Lower lobe of right lung (tissue), 2 donors: ENCODE measurements around the gene GAPDHS. TPM values are rescaled to one million over a fixed set of nuclear protein-coding genes. Genes with fewer than 3 reads are reported as not detected.

Experiments
- ATAC-seq, 2 donors: fragments of 200-7000 bp; cut with Tn5 transposase; one replicate each; pipeline ENCODE4 v1.9.1; 2020 to 2022; ENCODE audit warnings: mild to moderate bottlenecking in 2 of 2, moderate library complexity in 2 of 2
- DNase-seq: peaks from one replicate; pipeline ENCODE4 v3.0.0-alpha.2; 2020
- H3K27ac ChIP-seq: fragments of 200-600 bp; one replicate; pipeline ENCODE4 v1.8.0; 2022
- H3K27me3 ChIP-seq: fragments of 200-600 bp; one replicate; pipeline ENCODE4 v1.8.0; 2022; ENCODE audit warnings: low read depth
- H3K36me3 ChIP-seq: fragments of 200-600 bp; one replicate; pipeline ENCODE4 v1.8.0; 2022; ENCODE audit warnings: mild to moderate bottlenecking
- H3K4me1 ChIP-seq: fragments of 200-600 bp; one replicate; pipeline ENCODE4 v1.8.0; 2022
- H3K4me3 ChIP-seq: fragments of 200-600 bp; one replicate; pipeline ENCODE4 v1.8.0; 2022; ENCODE audit warnings: mild to moderate bottlenecking
- H3K9me3 ChIP-seq: fragments of 200-600 bp; one replicate; pipeline ENCODE4 v1.8.0; 2022
- intact Hi-C: fragments of 100-400 bp; cut with DNase I; formaldehyde crosslinking; loops from one replicate; pipeline ENCODE4 v1.11.0; 2022
- total RNA-seq: library from RNA; stranded (reverse); fragmentation: NEBNext Ultra II Directional; extraction: Animal tissue kit (Norgen Biotek cat#: 25700); gene quantifications from one replicate; pipeline ENCODE4 v1.2.1, GENCODE V29; 2021
- TF ChIP-seq, protein P1 (sequence below): fragments of 200-600 bp; IDR thresholded peaks from one replicate; pipeline ENCODE4 v1.8.0; 2022; ENCODE audit warnings: antibody characterized with exemption, mild to moderate bottlenecking
- donor health status: DM: no; HTN: yes; CAD: no; lungs with severe emphysema.

GAPDHS gene
- total RNA-seq, 1 donor from 2014 or later, result not detected

DNA sequence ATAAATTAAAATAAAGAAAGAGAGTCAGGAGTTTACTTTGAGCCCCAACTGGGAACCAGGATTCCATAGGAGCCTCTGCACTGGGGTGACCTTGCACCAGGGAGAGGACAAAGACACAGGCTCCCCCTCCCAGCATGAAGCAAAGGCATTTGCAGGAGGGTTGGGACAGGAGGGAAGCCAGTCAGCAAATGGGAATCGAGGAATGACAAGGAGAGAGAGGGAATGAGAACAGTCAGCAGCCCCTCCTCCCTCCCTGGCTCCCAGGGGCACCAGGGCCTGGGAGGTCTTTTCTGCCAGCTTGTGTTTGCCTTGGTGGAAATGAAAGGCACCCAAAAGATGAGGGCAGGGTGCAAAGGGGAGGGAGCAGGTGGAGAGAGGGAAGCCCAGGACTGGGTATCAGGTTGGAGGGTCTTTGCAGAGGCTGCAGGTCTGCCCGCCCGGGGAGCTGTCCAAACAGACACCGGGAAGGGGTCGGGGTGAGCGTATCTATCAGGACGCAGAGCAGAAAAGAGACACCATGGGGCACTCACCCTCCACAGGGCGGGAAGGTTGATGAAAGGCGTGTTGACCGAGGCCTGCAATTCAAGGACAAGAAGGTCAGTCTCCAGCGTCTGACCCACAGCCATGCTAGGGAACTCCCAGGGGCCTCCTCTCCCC, 8.9 kb upstream of the GAPDHS start:
- Histone ChIP-seq H3K27me3 (peaks cover 29% of the 10 kb centered on the region), H3K27ac (no peak overlapping the region), H3K4me3 (no peak overlapping the region), H3K4me1 (no peaks in the 10 kb centered on the region), H3K36me3 (no peaks in the 10 kb centered on the region), H3K9me3 (no peaks in the 10 kb centered on the region)
- TF ChIP-seq, protein P1, sequence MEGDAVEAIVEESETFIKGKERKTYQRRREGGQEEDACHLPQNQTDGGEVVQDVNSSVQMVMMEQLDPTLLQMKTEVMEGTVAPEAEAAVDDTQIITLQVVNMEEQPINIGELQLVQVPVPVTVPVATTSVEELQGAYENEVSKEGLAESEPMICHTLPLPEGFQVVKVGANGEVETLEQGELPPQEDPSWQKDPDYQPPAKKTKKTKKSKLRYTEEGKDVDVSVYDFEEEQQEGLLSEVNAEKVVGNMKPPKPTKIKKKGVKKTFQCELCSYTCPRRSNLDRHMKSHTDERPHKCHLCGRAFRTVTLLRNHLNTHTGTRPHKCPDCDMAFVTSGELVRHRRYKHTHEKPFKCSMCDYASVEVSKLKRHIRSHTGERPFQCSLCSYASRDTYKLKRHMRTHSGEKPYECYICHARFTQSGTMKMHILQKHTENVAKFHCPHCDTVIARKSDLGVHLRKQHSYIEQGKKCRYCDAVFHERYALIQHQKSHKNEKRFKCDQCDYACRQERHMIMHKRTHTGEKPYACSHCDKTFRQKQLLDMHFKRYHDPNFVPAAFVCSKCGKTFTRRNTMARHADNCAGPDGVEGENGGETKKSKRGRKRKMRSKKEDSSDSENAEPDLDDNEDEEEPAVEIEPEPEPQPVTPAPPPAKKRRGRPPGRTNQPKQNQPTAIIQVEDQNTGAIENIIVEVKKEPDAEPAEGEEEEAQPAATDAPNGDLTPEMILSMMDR, result no peak
- ATAC-seq (no peak), DNase-seq (no peak)
- intact Hi-C loops, result no loop called here

DNA sequence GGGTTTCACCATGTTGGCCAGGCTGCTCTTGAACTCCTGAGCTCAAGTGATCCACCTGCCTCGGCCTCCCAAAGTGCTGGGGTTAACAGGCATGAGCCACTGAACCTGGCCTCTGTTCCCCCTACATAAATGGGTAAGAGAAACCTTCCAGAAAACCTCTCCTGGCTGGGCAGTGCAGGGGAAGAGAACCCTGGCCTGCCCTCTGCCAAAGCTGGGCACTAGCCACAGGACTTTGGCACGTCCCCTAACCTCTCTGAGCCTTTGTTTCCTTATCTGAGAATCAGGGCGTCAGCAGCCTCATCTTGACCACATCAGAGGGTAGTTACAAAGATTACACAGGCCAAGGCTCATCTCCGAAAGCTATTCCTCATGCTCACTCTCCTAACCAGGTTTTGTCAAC, 7.4 kb upstream of the GAPDHS start:
- Histone ChIP-seq H3K27ac (no peak overlapping the region), H3K27me3 (peaks cover 43% of the 10 kb centered on the region), H3K4me3 (no peak overlapping the region), H3K36me3 (no peaks in the 10 kb centered on the region), H3K4me1 (no peaks in the 10 kb centered on the region), H3K9me3 (no peaks in the 10 kb centered on the region)
- intact Hi-C loops, result no loop called here
- TF ChIP-seq, protein P1, result no peak
- DNase-seq (no peak), ATAC-seq (no peak)

DNA sequence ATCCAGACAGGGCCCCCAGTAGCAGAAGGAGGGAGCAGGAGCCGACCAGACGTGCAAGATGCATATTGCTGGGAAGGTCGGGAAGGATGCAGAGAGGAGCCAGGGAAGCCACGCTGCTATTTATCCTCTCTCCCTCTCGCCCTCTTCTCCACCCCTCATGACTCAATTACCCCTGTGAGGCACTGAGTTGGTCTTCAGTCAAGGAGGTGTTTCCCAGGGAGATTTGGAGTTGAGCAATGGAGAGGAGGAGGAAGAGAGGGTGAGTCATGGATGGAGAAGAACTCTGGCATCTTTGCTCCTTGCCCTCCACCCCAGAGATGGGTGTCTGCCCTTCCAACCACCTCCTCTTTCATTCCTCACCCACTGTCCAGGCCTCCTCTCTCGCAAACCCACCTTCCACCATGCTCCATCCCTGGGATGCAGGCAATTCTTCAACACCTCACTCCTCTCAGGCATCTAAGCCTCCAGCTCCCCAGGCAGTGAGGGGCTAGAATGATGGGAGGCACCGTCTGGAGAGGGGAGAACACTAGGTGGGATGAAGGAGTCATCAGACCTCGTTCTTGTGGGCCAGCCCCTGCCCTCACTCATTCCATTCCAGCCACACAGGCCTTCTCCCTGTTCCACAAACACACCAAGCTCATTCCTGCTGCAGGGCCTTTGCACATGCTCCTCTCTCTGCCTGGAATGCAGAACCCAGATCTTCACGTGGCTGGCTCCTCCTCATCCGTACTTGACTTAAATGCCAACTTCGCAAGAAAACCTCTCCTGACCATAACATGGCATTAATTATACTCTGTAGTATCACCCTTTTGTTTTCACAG, 4.8 kb upstream of the GAPDHS start, which contains the start of gene SBSN:
TSS of gene SBSN (minus strand) at position 94 of the 821 bp plus-strand sequence. CDS start at position 64, 30 bp downstream.
- H3K9me3 ChIP-seq, result no peaks in the 10 kb centered on the region
- H3K4me1 ChIP-seq, result peaks cover 3% of the 10 kb centered on the region
- ATAC-seq (no peak), DNase-seq (no peak)
- H3K36me3 ChIP-seq, result no peaks in the 10 kb centered on the region
- H3K4me3 ChIP-seq, result no peak within 1 kb of the TSS
- peaks cover 68% of the 10 kb centered on the region for H3K27me3 ChIP-seq
- no peak within 1 kb of the TSS for H3K27ac ChIP-seq
- TF ChIP-seq, protein P1, result no peak
- intact Hi-C loops, result no loop called here

DNA sequence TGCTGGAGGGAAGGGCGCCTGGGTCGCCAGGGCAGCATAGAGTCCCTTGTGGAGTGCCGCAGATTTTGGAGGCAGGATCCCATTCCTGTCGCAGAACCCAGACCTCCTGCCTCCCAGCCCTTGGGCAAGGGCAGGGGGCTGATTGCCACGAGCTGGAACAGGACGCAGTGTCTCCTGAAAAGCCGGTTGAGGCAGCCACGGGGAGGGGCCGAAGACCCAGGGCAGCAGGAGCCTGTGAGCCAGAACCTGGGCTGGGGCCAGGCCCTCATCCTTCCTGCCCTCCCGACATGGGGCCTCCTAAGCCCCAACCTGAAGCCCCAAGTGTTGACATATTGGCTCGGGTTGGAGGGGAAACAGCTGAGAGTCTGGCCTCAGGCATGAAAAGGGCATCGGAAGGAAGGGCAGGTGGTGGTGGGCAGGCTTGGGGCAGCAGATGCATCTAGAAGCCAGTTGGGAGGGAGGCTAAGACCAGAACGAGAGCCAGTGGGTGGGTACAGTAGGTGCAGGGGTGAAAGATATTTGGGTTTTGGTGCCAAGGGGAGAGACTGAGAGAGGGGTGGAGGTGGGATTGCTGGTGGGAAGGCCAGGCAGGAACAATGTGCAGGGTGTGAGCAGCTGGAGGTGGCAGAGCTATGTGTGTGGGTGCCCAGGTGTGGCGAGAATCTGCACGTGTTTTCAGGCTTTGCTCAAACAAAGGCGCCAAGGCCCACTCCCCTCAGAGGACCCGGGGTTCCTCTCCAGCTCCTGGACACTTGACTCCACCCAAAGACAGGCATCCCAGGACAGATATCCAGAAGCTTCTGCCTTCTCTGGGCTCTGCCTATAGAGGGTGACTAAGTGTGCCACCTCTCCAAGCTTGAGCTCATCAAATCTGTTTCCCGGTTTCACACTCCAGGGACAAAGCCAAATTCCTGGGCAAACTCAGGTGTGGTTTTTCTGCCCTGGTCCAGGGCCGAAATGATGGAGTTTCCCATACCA, 3.7 kb upstream of the GAPDHS start:
- no peak overlapping the region for H3K27ac ChIP-seq
- H3K4me3 ChIP-seq, result no peak overlapping the region
- H3K4me1 ChIP-seq, result peaks cover 10% of the 10 kb centered on the region
- no peak for ATAC-seq
- H3K9me3 ChIP-seq, result no peaks in the 10 kb centered on the region
- peaks cover 79% of the 10 kb centered on the region for H3K27me3 ChIP-seq
- no peaks in the 10 kb centered on the region for H3K36me3 ChIP-seq
- DNase-seq, result no peak
- intact Hi-C loops, result no loop called here
- TF ChIP-seq, protein P1, result no peak

DNA sequence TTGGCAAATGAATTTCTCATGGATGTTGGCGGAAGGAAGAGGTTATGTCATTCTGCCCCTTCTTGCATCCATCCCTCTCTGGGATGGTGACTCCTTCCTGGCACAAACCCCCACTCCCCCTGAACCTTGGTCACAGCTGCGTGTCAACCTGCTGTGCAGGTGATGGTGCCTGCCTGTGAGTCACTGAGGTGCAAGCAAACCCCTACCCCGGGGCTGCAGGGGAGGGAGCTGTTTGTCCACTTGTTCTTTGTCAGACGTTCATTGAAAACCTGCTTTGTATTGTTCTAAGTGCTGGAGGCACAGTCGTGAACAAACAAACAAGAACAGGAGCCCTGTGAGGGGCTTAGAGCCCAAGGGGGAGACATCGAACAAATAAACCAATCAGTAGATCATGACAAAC, 2.0 kb upstream of the GAPDHS start:
- Histone ChIP-seq H3K27ac (no peak overlapping the region), H3K36me3 (no peaks in the 10 kb centered on the region), H3K4me3 (no peak overlapping the region), H3K27me3 (peaks cover 70% of the 10 kb centered on the region), H3K4me1 (peaks cover 10% of the 10 kb centered on the region), H3K9me3 (no peaks in the 10 kb centered on the region)
- TF ChIP-seq, protein P1, result no peak
- intact Hi-C loops, result no loop called here
- ATAC-seq (no peak), DNase-seq (no peak)
